Activated T-cell treated with anti-CD3 and anti-CD28 coated beads, Interleukin-2, amount 50 U/mL, for 24 hours (primary cell): ENCODE measurements around the gene XYLT1.

Experiments used
- DNase-seq: peaks from one replicate; pipeline ENCODE4 v3.0.0-alpha.2; 2020
- H3K27ac Mint-ChIP-seq: 2 replicates; pipeline ENCODE4 v1.8.0; 2020; ENCODE audit warnings: mild to moderate bottlenecking, mixed read lengths
- H3K27me3 Mint-ChIP-seq: 2 replicates; pipeline ENCODE4 v1.8.0; 2020; ENCODE audit warnings: mixed read lengths
- H3K36me3 Mint-ChIP-seq: 2 replicates; pipeline ENCODE4 v1.8.0; 2020; ENCODE audit warnings: low read depth, mixed read lengths
- H3K4me1 Mint-ChIP-seq: 2 replicates; pipeline ENCODE4 v1.8.0; 2020; ENCODE audit warnings: low read depth, mixed read lengths
- H3K4me3 Mint-ChIP-seq: 2 replicates; pipeline ENCODE4 v1.8.0; 2020; ENCODE audit warnings: mild to moderate bottlenecking, moderate library complexity, mixed read lengths
- H3K9me3 Mint-ChIP-seq: 2 replicates; pipeline ENCODE4 v1.8.0; 2020; ENCODE audit warnings: mixed read lengths

Gene XYLT1

DNA sequence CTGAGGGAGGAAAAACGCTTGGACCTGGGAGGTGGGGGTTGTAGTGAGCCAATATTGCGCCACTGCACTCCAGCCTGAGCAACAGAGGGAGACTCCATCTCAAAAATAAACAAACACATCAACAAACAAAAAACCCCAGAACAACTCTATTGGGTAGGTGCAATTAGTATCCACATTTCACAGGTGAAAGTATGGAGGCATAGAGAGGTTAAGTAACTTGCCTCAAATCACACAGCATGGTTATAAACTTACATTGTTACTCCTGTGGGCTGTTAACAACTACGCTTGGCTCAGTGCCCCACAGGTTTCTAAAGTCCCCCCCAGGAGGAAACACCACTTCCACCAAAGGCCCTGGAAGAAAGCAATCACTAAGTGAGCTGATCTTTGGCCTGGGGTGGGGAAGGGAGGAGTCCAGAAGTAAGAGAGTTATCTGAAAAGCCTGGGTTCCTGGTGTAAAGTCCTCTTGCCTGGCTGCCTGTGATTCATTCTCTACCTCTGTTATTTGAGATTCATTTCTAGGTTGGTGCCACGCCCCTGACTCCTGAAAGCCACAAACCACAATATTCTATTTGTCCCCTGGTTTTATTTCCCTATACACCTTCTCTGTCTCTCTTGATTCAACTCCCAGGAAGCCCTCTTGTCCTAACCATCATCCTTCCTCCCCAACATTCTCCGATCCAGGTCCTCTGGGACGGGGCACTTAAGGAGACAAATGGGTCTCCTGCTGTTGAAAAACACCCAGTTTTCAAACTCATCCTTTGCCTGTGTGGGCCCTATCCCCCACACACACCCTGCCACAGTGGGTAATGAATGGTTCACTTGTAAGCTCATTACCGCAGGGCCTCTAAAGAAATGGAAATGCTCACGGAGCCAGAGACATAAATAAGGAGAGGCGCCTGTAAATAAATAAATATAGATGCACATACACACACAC is 195.4 kb downstream of the XYLT1 start:
- H3K27ac Mint-ChIP-seq: no peak overlapping the region
- peaks cover 58% of the 10 kb centered on the region for H3K4me1 Mint-ChIP-seq
- DNase-seq: no peak
- H3K9me3 Mint-ChIP-seq: no peaks in the 10 kb centered on the region
- no peak overlapping the region for H3K4me3 Mint-ChIP-seq
- H3K36me3 Mint-ChIP-seq: no peaks in the 10 kb centered on the region
- no peaks in the 10 kb centered on the region for H3K27me3 Mint-ChIP-seq

DNA sequence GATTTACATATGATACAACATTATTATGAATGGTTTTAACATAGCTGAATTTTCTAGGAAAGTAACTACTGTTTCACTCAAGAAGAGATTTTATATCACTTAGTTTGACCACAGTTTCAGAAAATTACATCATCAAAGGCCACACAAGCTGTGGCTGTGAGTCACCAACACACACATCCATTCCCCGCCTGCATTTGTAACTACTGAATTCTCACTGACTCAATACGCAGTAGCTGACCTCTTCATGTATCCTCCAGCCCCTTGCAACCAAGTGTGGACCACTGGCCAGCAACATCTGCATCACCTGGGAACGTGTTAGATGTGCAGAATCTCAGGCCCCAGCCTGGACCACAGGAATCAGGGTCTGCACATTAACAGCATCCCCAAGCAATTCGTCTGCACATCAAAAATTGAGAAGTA is 197.6 kb downstream of the XYLT1 start:
- Mint-ChIP-seq H3K27ac (peak overlapping the region; percentile 76), H3K36me3 (no peaks in the 10 kb centered on the region), H3K4me1 (peaks cover 49% of the 10 kb centered on the region), H3K4me3 (peak overlapping the region; percentile 11), H3K27me3 (no peaks in the 10 kb centered on the region), H3K9me3 (no peaks in the 10 kb centered on the region)
- peak; percentile 58 for DNase-seq

DNA sequence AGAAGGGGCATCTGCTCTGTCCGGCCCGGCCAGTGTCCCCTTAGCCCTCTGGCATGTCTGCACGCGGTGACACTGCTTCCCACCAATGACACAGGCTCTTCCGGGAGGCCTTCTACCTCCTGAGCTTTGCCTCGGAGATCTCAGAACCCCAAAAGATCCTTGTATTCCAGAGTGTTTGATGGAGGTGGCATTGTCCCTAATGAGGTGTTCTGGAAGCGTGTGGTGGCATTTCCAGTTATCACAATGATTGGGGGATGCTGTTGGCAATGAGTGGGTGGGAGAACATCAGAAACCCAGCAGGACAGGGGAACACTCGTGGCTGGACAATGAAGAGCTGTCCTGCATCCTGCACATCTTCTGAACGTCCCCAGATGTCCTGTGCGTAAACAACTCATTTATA is 198.0 kb downstream of the XYLT1 start:
- Mint-ChIP-seq H3K4me3 (no peak overlapping the region), H3K27me3 (no peaks in the 10 kb centered on the region), H3K36me3 (no peaks in the 10 kb centered on the region), H3K4me1 (peaks cover 49% of the 10 kb centered on the region), H3K27ac (peak overlapping the region; percentile 76), H3K9me3 (no peaks in the 10 kb centered on the region)
- DNase-seq: no peak

DNA sequence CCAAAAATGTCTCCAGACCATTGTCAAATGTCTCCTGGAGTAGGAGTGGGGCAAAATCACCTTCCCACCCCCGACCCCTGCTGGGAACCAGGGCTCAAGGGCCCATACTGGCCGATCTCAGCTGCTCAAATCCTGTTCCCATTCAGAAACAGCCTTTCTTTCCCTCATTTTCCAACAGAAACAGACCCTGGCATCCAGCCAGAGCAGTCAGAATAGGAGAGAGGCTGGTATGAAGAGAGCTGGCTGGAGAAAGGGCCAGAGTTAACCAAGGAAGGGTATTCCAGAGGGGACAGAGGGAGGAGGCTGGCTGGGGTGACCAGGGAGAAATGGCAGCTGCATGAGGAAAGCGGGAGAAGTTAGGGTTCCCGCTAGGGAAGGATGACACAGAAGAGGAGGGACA is 199.1 kb downstream of the XYLT1 start:
- no peak overlapping the region for H3K27ac Mint-ChIP-seq
- H3K4me1 Mint-ChIP-seq: peaks cover 49% of the 10 kb centered on the region
- H3K9me3 Mint-ChIP-seq: no peaks in the 10 kb centered on the region
- H3K4me3 Mint-ChIP-seq: no peak overlapping the region
- no peaks in the 10 kb centered on the region for H3K36me3 Mint-ChIP-seq
- no peaks in the 10 kb centered on the region for H3K27me3 Mint-ChIP-seq
- DNase-seq: no peak

DNA sequence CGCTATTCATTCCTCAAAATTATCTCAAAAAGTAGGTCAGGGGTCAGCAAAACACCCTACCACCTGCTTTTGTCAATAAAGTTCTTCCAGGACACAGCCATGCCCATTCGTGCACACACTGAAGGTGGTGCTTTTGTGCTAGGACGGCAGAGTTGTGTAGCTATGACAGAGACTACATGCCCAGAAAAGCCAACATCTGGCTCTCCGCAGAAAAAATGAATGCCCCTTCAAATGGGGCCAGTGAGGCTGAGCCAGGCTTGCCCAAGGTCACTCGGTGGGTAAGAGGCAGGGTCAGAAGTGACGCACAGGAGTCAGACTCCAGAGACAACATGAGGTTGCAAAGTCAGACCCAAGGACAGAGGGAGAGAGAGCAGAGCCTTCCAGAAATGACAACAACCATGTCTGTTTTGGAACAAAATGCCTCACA is 200.1 kb downstream of the XYLT1 start:
- Mint-ChIP-seq H3K4me1 (peaks cover 43% of the 10 kb centered on the region), H3K27me3 (no peaks in the 10 kb centered on the region), H3K9me3 (no peaks in the 10 kb centered on the region), H3K27ac (no peak overlapping the region), H3K36me3 (no peaks in the 10 kb centered on the region), H3K4me3 (no peak overlapping the region)
- DNase-seq: no peak

DNA sequence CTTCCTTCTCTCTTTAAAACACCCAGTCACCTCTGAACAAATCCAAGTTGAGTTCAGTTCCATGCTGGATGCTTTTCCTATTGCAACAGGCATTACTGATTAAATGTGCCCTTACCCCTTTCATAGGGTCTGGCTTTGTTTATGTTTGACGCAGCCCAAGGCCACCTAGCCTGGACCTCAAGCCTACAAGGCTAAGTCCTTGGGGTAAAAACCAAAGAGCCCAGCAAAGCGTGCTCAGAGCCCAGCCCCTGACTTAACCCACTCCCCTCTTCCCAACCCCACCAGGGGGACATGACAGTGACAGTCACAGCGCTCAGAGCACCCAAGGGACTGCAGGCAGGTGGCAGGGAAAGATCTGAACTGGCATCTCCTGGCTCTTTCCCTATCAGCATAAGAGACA is 200.6 kb downstream of the XYLT1 start:
- DNase-seq: no peak
- no peak overlapping the region for H3K4me3 Mint-ChIP-seq
- no peaks in the 10 kb centered on the region for H3K36me3 Mint-ChIP-seq
- H3K27ac Mint-ChIP-seq: no peak overlapping the region
- H3K9me3 Mint-ChIP-seq: no peaks in the 10 kb centered on the region
- H3K4me1 Mint-ChIP-seq: peaks cover 37% of the 10 kb centered on the region
- no peaks in the 10 kb centered on the region for H3K27me3 Mint-ChIP-seq

DNA sequence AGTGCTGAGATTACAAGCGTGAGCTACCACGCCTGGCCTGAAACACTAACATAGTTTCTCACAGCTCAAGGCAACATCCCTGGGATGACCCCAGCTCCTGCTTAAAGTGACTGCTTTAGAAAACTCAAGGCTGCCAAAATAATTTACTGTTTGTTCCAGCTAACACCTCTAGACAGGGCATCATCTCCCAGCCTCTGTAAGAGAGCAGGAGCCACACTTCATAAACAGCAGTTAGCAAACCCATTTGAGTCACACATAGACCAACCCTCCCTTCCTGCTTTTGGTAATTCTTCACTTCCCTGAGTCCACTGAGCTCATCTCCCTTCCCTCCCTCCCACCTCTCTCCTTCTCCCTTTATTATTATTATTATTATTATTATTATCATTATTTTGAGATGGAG is 201.3 kb downstream of the XYLT1 start:
- no peaks in the 10 kb centered on the region for H3K27me3 Mint-ChIP-seq
- H3K4me1 Mint-ChIP-seq: peaks cover 30% of the 10 kb centered on the region
- H3K9me3 Mint-ChIP-seq: no peaks in the 10 kb centered on the region
- H3K27ac Mint-ChIP-seq: no peak overlapping the region
- no peaks in the 10 kb centered on the region for H3K36me3 Mint-ChIP-seq
- no peak for DNase-seq
- no peak overlapping the region for H3K4me3 Mint-ChIP-seq

DNA sequence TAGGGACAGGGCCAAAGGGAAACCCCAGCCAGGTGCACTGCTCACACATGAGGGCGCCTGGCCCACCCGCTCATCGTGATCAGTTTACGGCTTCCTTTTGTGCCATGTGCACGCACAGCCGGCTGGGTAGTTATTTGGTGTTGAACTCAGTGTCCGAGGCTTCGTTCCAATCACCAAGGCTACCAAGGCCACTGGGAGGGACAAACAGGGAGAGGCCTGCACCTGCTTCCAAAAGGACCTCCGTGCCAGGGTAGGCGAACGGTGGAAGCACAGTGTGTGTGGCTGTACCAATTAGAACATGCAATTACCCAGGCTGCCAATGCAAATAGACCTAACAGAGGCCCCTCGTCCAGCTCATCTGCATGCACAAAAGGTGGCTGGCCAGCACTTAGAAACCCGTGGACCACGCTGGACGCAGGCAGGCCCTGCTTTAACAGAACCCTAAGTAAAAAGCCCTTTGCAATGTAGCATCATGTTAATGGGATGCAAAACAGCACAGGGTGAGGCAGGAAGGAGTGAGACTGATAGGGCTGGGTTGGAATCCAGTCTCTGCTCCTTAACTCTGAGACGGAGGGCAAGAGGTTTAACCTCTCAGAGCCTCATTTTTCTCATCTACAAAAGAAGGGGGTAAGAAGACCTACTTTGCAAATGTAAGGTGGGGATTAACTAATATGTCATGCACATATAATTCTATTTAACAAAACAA is 204.0 kb downstream of the XYLT1 start:
- Mint-ChIP-seq H3K36me3 (no peaks in the 10 kb centered on the region), H3K27ac (no peak overlapping the region), H3K27me3 (no peaks in the 10 kb centered on the region), H3K4me3 (no peak overlapping the region), H3K4me1 (peaks cover 25% of the 10 kb centered on the region), H3K9me3 (no peaks in the 10 kb centered on the region)
- no peak for DNase-seq

DNA sequence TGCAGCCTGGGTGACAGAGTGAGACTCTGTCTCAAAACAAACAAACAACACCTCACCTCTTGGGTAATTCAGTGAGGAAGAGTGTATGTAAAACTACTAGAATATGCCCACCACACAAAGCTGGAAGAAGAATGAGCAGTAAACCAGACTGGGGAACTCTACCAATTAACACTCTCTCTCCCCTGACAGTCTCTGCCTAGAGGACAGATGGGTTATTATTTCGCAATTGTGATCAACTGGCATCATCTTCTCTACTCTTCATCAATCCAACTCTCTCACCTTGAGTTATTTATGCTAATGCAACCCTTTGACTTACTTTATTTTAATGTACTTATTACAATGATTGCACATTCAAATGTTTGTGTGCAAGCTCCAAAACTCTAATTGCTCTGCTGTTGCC is 205.6 kb downstream of the XYLT1 start:
- Mint-ChIP-seq H3K9me3 (no peaks in the 10 kb centered on the region), H3K27me3 (no peaks in the 10 kb centered on the region), H3K4me1 (peaks cover 21% of the 10 kb centered on the region), H3K27ac (no peak overlapping the region), H3K36me3 (no peaks in the 10 kb centered on the region), H3K4me3 (no peak overlapping the region)
- DNase-seq: no peak

DNA sequence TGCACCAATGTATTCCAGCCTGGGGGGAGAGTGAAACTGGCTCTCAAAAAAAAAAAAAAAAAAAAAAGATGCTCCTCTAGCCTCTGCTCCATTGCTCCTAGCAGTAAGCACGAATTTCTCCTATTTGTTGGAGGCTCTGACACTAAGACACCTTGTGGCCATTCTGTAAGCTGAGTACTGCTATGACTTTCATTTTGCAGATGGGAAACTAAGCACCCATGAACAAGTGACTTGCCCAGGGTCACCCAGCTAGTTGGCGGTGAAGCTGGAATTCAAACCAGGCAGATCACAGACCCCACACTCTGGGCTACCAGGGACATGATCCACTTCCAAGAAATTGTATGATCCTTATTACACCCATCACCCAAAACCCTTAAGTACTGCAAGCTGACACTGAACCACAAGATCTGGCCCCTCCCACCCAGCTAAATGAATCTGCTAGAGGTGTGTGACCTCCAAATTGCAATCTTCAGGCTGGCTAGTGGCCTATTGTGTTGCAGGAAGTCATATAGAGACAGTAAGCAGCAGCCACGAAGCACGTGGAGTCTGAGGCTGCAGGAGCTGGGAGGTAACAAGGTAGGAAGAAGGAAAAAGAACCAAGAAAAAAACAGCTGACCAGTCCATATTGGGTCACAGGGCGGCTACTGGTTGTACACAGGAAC is 209.4 kb downstream of the XYLT1 start:
- H3K4me3 Mint-ChIP-seq: no peak overlapping the region

DNA sequence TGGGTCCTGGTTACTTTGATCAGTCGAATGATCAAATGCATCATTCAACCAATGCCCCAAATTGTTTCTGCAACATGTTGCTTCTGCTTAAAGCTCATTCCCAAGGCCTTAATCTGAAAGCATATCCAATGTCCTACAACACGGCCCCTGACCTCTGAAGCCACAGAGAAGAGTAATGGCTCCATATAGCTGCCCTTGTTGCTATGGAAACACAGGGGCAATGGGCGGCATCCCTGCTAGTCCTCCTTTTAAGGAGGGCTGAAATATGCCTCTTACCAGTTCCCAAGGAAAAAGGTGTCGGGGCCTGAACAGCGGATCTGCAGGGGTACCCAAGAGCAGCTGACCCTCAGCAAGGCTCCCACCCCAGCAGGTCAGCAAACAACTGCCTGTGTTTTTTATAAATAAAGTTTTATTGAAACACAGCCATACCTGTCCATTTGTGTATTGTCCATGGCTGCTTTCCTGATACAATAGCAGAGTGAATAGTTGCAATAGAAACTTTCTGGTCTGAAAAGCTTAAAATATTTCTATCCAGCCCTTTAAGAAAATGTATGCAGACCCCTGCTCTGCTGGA is 210.4 kb downstream of the XYLT1 start:
- Mint-ChIP-seq H3K4me3 (no peak overlapping the region), H3K27ac (no peak overlapping the region), H3K4me1 (peaks cover 30% of the 10 kb centered on the region), H3K27me3 (no peaks in the 10 kb centered on the region), H3K36me3 (peaks cover 12% of the 10 kb centered on the region), H3K9me3 (no peaks in the 10 kb centered on the region)
- DNase-seq: no peak

More for the DNA sequence above, 209.4 kb downstream of the XYLT1 start:
- no peak for DNase-seq
- Mint-ChIP-seq H3K27ac (peak overlapping the region; percentile 7), H3K36me3 (peaks cover 12% of the 10 kb centered on the region), H3K9me3 (no peaks in the 10 kb centered on the region), H3K4me1 (peaks cover 30% of the 10 kb centered on the region), H3K27me3 (no peaks in the 10 kb centered on the region)

DNA sequence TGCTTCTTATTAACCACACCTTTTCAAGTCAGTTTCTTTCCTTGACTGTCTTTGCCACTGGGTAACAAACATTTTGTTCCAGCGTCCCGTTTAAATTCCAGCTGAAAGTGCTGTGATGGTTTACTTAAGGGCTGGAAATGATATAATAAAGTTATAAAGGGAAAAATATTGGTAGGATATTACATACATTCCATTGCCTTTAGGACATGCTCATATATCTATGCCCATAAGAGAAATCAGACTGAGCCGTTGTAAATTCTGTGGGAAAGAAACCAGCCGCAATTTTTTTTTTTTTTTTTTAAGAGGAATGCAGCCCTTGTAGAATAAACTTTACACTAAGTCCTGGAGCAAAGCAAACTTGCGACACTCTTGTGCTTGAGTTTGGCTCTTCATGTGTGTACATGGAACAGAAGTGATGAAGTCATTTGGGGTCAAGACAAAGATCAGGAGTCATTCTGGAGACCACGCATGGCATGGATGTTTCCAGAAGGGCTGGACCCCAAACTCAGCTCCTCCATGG is 210.9 kb downstream of the XYLT1 start:
- DNase-seq: no peak
- peaks cover 30% of the 10 kb centered on the region for H3K4me1 Mint-ChIP-seq
- no peak overlapping the region for H3K27ac Mint-ChIP-seq
- no peaks in the 10 kb centered on the region for H3K9me3 Mint-ChIP-seq
- H3K4me3 Mint-ChIP-seq: no peak overlapping the region
- no peaks in the 10 kb centered on the region for H3K27me3 Mint-ChIP-seq
- peaks cover 12% of the 10 kb centered on the region for H3K36me3 Mint-ChIP-seq

DNA sequence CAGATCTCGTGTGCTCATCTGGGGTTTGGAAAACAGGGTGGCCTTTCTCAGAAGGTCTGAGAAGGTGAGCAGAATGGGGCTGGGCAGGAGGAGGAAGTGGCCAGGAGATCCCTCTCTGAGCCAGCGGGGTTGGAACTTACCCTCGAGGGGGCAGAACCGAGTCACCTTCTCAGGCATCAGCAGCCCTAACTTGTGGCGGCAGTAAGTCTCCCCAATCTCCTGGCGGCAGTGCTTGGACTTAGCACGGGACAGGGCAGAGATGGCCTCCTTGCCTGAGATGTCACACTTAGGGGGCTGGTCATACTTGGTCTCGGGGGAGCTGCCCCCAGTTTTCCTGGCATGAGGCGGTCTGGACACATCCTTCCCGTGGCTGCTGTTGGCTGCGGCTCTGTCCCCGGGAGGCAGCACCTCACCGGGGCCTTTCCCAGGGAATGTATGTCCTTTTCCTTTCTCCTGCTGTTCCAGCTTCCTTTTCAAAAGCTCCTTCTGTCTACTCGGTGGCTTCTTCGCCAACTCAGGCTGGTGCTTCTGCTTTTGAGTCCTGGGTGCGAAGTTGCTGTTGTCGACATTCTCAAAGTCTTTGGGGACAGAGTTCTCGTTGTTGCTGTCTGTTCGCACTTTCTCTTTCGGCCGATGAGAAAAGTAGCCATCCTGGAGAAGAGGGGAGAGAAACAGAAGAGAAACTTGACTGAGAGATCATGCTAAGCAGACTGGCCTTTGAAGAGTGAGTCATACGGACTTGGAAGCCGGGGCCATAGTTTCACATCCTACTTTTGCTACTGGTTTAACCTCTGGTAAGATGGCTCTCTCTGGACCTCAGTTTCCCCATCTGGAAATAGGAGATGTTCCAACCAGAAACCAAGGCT is 211.7 kb downstream of the XYLT1 start:
- no peak overlapping the region for H3K4me3 Mint-ChIP-seq
- H3K27me3 Mint-ChIP-seq: no peaks in the 10 kb centered on the region
- H3K36me3 Mint-ChIP-seq: peaks cover 12% of the 10 kb centered on the region
- no peak overlapping the region for H3K27ac Mint-ChIP-seq
- no peaks in the 10 kb centered on the region for H3K9me3 Mint-ChIP-seq
- no peak for DNase-seq
- peaks cover 30% of the 10 kb centered on the region for H3K4me1 Mint-ChIP-seq
